Measurements from ENCODE around the gene C6.

Gene C6

GRCh38 chr5:41156739-41157138 lies 56.6 kb downstream of the C6 start:
- H3K4me1 ChIP-seq (ENCODE audit: control insufficient read depth, insufficient read depth, low read length): peaks cover 11% of the 10 kb centered on the region
- no peaks in the 10 kb centered on the region for H3K36me3 ChIP-seq (ENCODE audit: control insufficient read depth, insufficient read depth, low read length)
- H3K27me3 ChIP-seq (ENCODE audit: control insufficient read depth, insufficient read depth, low read length): no peaks in the 10 kb centered on the region
- H3K4me3 ChIP-seq (ENCODE audit: low read length): no peak overlapping the region
- no peak overlapping the region for H3K9ac ChIP-seq (ENCODE audit: low read length)
- no peaks in the 10 kb centered on the region for H3K9me3 ChIP-seq (ENCODE audit: control insufficient read depth, low read length)

GRCh38 chr5:41154491-41154890 lies 58.8 kb downstream of the C6 start:
- no peaks in the 10 kb centered on the region for H3K9me3 ChIP-seq (ENCODE audit: control insufficient read depth, low read length)
- no peak overlapping the region for H3K9ac ChIP-seq (ENCODE audit: low read length)
- H3K27me3 ChIP-seq (ENCODE audit: control insufficient read depth, insufficient read depth, low read length): no peaks in the 10 kb centered on the region
- no peak overlapping the region for H3K4me3 ChIP-seq (ENCODE audit: low read length)
- peaks cover 11% of the 10 kb centered on the region for H3K4me1 ChIP-seq (ENCODE audit: control insufficient read depth, insufficient read depth, low read length)
- no peaks in the 10 kb centered on the region for H3K36me3 ChIP-seq (ENCODE audit: control insufficient read depth, insufficient read depth, low read length)

GRCh38 chr5:41151564-41151963 lies 61.8 kb downstream of the C6 start:
- H3K9me3 ChIP-seq (ENCODE audit: control insufficient read depth, low read length): no peaks in the 10 kb centered on the region
- H3K4me1 ChIP-seq (ENCODE audit: control insufficient read depth, insufficient read depth, low read length): peaks cover 11% of the 10 kb centered on the region
- no peaks in the 10 kb centered on the region for H3K27me3 ChIP-seq (ENCODE audit: control insufficient read depth, insufficient read depth, low read length)
- H3K9ac ChIP-seq (ENCODE audit: low read length): no peak overlapping the region
- H3K36me3 ChIP-seq (ENCODE audit: control insufficient read depth, insufficient read depth, low read length): no peaks in the 10 kb centered on the region
- H3K4me3 ChIP-seq (ENCODE audit: low read length): no peak overlapping the region

- Histone ChIP-seq H3K4me3 (ENCODE audit: low read length) (no peak overlapping the region), H3K9me3 (ENCODE audit: control insufficient read depth, low read length) (no peaks in the 10 kb centered on the region), H3K9ac (ENCODE audit: low read length) (no peak overlapping the region), H3K27me3 (ENCODE audit: control insufficient read depth, insufficient read depth, low read length) (no peaks in the 10 kb centered on the region), H3K4me1 (ENCODE audit: control insufficient read depth, insufficient read depth, low read length) (peaks cover 11% of the 10 kb centered on the region), H3K36me3 (ENCODE audit: control insufficient read depth, insufficient read depth, low read length) (no peaks in the 10 kb centered on the region)
These were observed 64.9 kb downstream of the C6 start for GRCh38 chr5:41148448-41148847.

- no peaks in the 10 kb centered on the region for H3K36me3 ChIP-seq (ENCODE audit: control insufficient read depth, insufficient read depth, low read length)
- no peaks in the 10 kb centered on the region for H3K27me3 ChIP-seq (ENCODE audit: control insufficient read depth, insufficient read depth, low read length)
- H3K9me3 ChIP-seq (ENCODE audit: control insufficient read depth, low read length): no peaks in the 10 kb centered on the region
- no peak overlapping the region for H3K4me3 ChIP-seq (ENCODE audit: low read length)
- no peak overlapping the region for H3K9ac ChIP-seq (ENCODE audit: low read length)
- H3K4me1 ChIP-seq (ENCODE audit: control insufficient read depth, insufficient read depth, low read length): no peaks in the 10 kb centered on the region
These were observed 68.0 kb downstream of the C6 start for GRCh38 chr5:41145306-41145705.

- no peak overlapping the region for H3K9ac ChIP-seq (ENCODE audit: low read length)
- no peaks in the 10 kb centered on the region for H3K27me3 ChIP-seq (ENCODE audit: control insufficient read depth, insufficient read depth, low read length)
- H3K4me3 ChIP-seq (ENCODE audit: low read length): no peak overlapping the region
- no peaks in the 10 kb centered on the region for H3K36me3 ChIP-seq (ENCODE audit: control insufficient read depth, insufficient read depth, low read length)
- no peaks in the 10 kb centered on the region for H3K9me3 ChIP-seq (ENCODE audit: control insufficient read depth, low read length)
- no peaks in the 10 kb centered on the region for H3K4me1 ChIP-seq (ENCODE audit: control insufficient read depth, insufficient read depth, low read length)
These were observed 70.0 kb downstream of the C6 start for GRCh38 chr5:41143131-41143901.

GRCh38 chr5:41127967-41128690 lies 85.2 kb downstream of the C6 start:
- Histone ChIP-seq H3K4me1 (ENCODE audit: control insufficient read depth, insufficient read depth, low read length) (no peaks in the 10 kb centered on the region), H3K27me3 (ENCODE audit: control insufficient read depth, insufficient read depth, low read length) (no peaks in the 10 kb centered on the region), H3K4me3 (ENCODE audit: low read length) (no peak overlapping the region), H3K9me3 (ENCODE audit: control insufficient read depth, low read length) (no peaks in the 10 kb centered on the region), H3K9ac (ENCODE audit: low read length) (no peak overlapping the region), H3K36me3 (ENCODE audit: control insufficient read depth, insufficient read depth, low read length) (no peaks in the 10 kb centered on the region)

GRCh38 chr5:41122459-41122858 lies 90.9 kb downstream of the C6 start:
- no peaks in the 10 kb centered on the region for H3K36me3 ChIP-seq (ENCODE audit: control insufficient read depth, insufficient read depth, low read length)
- no peak overlapping the region for H3K9ac ChIP-seq (ENCODE audit: low read length)
- H3K4me1 ChIP-seq (ENCODE audit: control insufficient read depth, insufficient read depth, low read length): no peaks in the 10 kb centered on the region
- H3K9me3 ChIP-seq (ENCODE audit: control insufficient read depth, low read length): no peaks in the 10 kb centered on the region
- no peak overlapping the region for H3K4me3 ChIP-seq (ENCODE audit: low read length)
- no peaks in the 10 kb centered on the region for H3K27me3 ChIP-seq (ENCODE audit: control insufficient read depth, insufficient read depth, low read length)

GRCh38 chr5:41120600-41120999 lies 92.7 kb downstream of the C6 start:
- no peaks in the 10 kb centered on the region for H3K9me3 ChIP-seq (ENCODE audit: control insufficient read depth, low read length)
- no peaks in the 10 kb centered on the region for H3K4me1 ChIP-seq (ENCODE audit: control insufficient read depth, insufficient read depth, low read length)
- H3K4me3 ChIP-seq (ENCODE audit: low read length): no peak overlapping the region
- H3K9ac ChIP-seq (ENCODE audit: low read length): no peak overlapping the region
- H3K27me3 ChIP-seq (ENCODE audit: control insufficient read depth, insufficient read depth, low read length): no peaks in the 10 kb centered on the region
- H3K36me3 ChIP-seq (ENCODE audit: control insufficient read depth, insufficient read depth, low read length): no peaks in the 10 kb centered on the region

- no peak overlapping the region for H3K9ac ChIP-seq (ENCODE audit: low read length)
These were observed 95.2 kb downstream of the C6 start for GRCh38 chr5:41118177-41118576.

GRCh38 chr5:41115281-41115680 lies 98.1 kb downstream of the C6 start:
- Histone ChIP-seq H3K4me1 (ENCODE audit: control insufficient read depth, insufficient read depth, low read length) (no peaks in the 10 kb centered on the region), H3K4me3 (ENCODE audit: low read length) (no peak overlapping the region), H3K36me3 (ENCODE audit: control insufficient read depth, insufficient read depth, low read length) (no peaks in the 10 kb centered on the region), H3K27me3 (ENCODE audit: control insufficient read depth, insufficient read depth, low read length) (no peaks in the 10 kb centered on the region), H3K9ac (ENCODE audit: low read length) (no peak overlapping the region), H3K9me3 (ENCODE audit: control insufficient read depth, low read length) (no peaks in the 10 kb centered on the region)

More at GRCh38 chr5:41118177-41118576, 95.2 kb downstream of the C6 start:
- Histone ChIP-seq H3K4me1 (ENCODE audit: control insufficient read depth, insufficient read depth, low read length) (no peaks in the 10 kb centered on the region), H3K9me3 (ENCODE audit: control insufficient read depth, low read length) (no peaks in the 10 kb centered on the region), H3K36me3 (ENCODE audit: control insufficient read depth, insufficient read depth, low read length) (no peaks in the 10 kb centered on the region), H3K27me3 (ENCODE audit: control insufficient read depth, insufficient read depth, low read length) (no peaks in the 10 kb centered on the region), H3K4me3 (ENCODE audit: low read length) (no peak overlapping the region)
